ENCODE measurements around the gene MCF2L2.

MCF2L2 gene

GRCh38 chr3:183306798-183307671, 121.4 kb downstream of the MCF2L2 start:
- Histone ChIP-seq H3K27ac (ENCODE audit: extremely low read depth, low read depth, low read length) (no peak overlapping the region), H3K4me3 (ENCODE audit: low read depth, low read length) (no peak overlapping the region), H3K36me3 (ENCODE audit: control insufficient read depth in 2 of 2, insufficient read depth in 1 of 2, low read length in 2 of 2) (no peaks in the 10 kb centered on the region), H3K9me3 (ENCODE audit: control insufficient read depth, insufficient read depth, low read depth, low read length) (no peaks in the 10 kb centered on the region), H3K4me1 (ENCODE audit: control insufficient read depth, insufficient read depth, low read length) (0 out of 2 replicates have a peak, but pooled peaks cover 2% of the 10 kb centered on the region)
- ChIA-PET POLR2A (no interaction called here), CTCF (no interaction called here)
- TF ChIP-seq KLF7 (tag by site-specific recombination; IDR thresholded peaks at IDR 0.05; ENCODE audit: borderline replicate concordance) (no peak), ZNF112 (tag by site-specific recombination; IDR thresholded peaks at IDR 0.05) (no peak), GLIS2 (tag by site-specific recombination; IDR thresholded peaks at IDR 0.05) (peak; percentile 26; the same call in 1 of the 2 replicates), ZNF394 (tag by site-specific recombination; IDR thresholded peaks at IDR 0.05; ENCODE audit: borderline replicate concordance) (no peak), ZNF146 (tag by site-specific recombination; IDR thresholded peaks at IDR 0.05) (no peak), HOXD13 (CRISPR knock-in tag; IDR thresholded peaks at IDR 0.05; ENCODE audit: borderline replicate concordance) (no peak), ZNF692 (tag by site-specific recombination; IDR thresholded peaks at IDR 0.05) (0 out of 2 replicates have a peak, but pooled peaks have one; percentile 35), ZSCAN30 (tag by site-specific recombination; IDR thresholded peaks at IDR 0.05) (no peak), HOXC10 (CRISPR knock-in tag; IDR thresholded peaks at IDR 0.05) (no peak), PATZ1 (tag by site-specific recombination; IDR thresholded peaks at IDR 0.05) (no peak), ZNF366 (tag by site-specific recombination; conservative IDR thresholded peaks at IDR 0.05) (no peak), ZNF580 (tag by site-specific recombination; IDR thresholded peaks at IDR 0.05) (no peak), ZNF513 (tag by site-specific recombination; IDR thresholded peaks at IDR 0.05) (no peak), ZNF629 (tag by site-specific recombination; IDR thresholded peaks at IDR 0.05) (peak; percentile 77), OVOL3 (tag by site-specific recombination; IDR thresholded peaks at IDR 0.05) (no peak), ZBTB6 (tag by site-specific recombination; IDR thresholded peaks at IDR 0.05) (no peak), ZBTB48 (tag by site-specific recombination; IDR thresholded peaks at IDR 0.05) (peak; percentile 39; the same call in 1 of the 2 replicates), ZNF350 (tag by site-specific recombination; IDR thresholded peaks at IDR 0.05) (no peak), ZIC2 (tag by site-specific recombination; IDR thresholded peaks at IDR 0.05) (peak; percentile 21; the same call in 1 of the 2 replicates), ZFP69B (tag by site-specific recombination; IDR thresholded peaks at IDR 0.05) (no peak), ZNF280C (tag by site-specific recombination; IDR thresholded peaks at IDR 0.05) (no peak)
- TF ChIP-seq, protein P1, sequence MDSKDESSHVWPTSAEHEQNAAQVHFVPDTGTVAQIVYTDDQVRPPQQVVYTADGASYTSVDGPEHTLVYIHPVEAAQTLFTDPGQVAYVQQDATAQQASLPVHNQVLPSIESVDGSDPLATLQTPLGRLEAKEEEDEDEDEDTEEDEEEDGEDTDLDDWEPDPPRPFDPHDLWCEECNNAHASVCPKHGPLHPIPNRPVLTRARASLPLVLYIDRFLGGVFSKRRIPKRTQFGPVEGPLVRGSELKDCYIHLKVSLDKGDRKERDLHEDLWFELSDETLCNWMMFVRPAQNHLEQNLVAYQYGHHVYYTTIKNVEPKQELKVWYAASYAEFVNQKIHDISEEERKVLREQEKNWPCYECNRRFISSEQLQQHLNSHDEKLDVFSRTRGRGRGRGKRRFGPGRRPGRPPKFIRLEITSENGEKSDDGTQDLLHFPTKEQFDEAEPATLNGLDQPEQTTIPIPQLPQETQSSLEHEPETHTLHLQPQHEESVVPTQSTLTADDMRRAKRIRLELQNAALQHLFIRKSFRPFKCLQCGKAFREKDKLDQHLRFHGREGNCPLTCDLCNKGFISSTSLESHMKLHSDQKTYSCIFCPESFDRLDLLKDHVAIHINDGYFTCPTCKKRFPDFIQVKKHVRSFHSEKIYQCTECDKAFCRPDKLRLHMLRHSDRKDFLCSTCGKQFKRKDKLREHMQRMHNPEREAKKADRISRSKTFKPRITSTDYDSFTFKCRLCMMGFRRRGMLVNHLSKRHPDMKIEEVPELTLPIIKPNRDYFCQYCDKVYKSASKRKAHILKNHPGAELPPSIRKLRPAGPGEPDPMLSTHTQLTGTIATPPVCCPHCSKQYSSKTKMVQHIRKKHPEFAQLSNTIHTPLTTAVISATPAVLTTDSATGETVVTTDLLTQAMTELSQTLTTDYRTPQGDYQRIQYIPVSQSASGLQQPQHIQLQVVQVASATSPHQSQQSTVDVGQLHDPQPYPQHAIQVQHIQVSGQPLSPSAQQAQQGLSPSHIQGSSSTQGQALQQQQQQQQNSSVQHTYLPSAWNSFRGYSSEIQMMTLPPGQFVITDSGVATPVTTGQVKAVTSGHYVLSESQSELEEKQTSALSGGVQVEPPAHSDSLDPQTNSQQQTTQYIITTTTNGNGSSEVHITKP (tag by site-specific recombination; IDR thresholded peaks at IDR 0.05): no peak
- TF ChIP-seq, protein P2, sequence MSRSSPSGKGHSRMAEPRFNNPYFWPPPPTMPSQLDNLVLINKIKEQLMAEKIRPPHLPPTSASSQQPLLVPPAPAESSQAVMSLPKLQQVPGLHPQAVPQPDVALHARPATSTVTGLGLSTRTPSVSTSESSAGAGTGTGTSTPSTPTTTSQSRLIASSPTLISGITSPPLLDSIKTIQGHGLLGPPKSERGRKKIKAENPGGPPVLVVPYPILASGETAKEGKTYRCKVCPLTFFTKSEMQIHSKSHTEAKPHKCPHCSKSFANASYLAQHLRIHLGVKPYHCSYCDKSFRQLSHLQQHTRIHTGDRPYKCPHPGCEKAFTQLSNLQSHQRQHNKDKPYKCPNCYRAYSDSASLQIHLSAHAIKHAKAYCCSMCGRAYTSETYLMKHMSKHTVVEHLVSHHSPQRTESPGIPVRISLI (tag by site-specific recombination; IDR thresholded peaks at IDR 0.05): no peak
